Fibroblast of villous mesenchyme (primary cell): Measurements from ENCODE around the gene CTNNA3. TPM values are rescaled to one million over a fixed set of nuclear protein-coding genes. Genes with fewer than 3 reads are reported as not detected.

Source experiments
- DNase-seq: peaks from one replicate; pipeline ENCODE4 v3.0.0-alpha.2; 2010; ENCODE audit warnings: low read depth
- H3K4me3 ChIP-seq: 2 replicates; pipeline ENCODE4 v1.5.1; 2011; ENCODE audit warnings: low read depth, mild to moderate bottlenecking, low read length
- total RNA-seq: library from RNA; depleted of rRNA; stranded (reverse); fragments of >200 nt; gene quantifications from 2 replicates; pipeline ENCODE4 v1.2.3, GENCODE V29; 2012
- TF ChIP-seq, protein P1 (sequence below): IDR thresholded peaks from 2 replicates; pipeline ENCODE4 v1.5.1; 2012; ENCODE audit warnings: low read depth, mild to moderate bottlenecking, low read length; ENCODE audit not compliant: insufficient read depth

The CTNNA3 gene
- total RNA-seq, 1 donor, result not detected

DNA sequence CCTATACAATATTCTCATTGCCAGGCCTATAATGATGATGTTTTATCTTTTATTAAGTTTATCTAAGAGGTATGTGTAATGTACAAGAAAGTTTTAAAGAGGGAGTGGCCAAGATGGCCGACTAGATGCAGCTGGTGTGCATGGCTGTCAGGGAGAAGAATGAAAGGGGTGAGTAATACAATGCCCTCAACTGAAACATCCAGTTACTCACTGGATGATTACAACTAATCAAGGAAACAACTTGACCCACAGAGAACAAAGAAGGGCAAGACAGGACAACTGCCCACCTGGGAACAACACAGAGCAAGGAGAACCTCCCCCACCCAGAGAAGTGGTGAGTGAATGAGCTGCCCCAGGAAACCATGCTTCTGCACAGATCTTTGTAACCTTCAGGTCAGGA, 1650.1 kb downstream of the CTNNA3 start:
- TF ChIP-seq, protein P1, sequence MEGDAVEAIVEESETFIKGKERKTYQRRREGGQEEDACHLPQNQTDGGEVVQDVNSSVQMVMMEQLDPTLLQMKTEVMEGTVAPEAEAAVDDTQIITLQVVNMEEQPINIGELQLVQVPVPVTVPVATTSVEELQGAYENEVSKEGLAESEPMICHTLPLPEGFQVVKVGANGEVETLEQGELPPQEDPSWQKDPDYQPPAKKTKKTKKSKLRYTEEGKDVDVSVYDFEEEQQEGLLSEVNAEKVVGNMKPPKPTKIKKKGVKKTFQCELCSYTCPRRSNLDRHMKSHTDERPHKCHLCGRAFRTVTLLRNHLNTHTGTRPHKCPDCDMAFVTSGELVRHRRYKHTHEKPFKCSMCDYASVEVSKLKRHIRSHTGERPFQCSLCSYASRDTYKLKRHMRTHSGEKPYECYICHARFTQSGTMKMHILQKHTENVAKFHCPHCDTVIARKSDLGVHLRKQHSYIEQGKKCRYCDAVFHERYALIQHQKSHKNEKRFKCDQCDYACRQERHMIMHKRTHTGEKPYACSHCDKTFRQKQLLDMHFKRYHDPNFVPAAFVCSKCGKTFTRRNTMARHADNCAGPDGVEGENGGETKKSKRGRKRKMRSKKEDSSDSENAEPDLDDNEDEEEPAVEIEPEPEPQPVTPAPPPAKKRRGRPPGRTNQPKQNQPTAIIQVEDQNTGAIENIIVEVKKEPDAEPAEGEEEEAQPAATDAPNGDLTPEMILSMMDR, result no peak
- H3K4me3 ChIP-seq, result no peak overlapping the region
- no peak for DNase-seq

DNA sequence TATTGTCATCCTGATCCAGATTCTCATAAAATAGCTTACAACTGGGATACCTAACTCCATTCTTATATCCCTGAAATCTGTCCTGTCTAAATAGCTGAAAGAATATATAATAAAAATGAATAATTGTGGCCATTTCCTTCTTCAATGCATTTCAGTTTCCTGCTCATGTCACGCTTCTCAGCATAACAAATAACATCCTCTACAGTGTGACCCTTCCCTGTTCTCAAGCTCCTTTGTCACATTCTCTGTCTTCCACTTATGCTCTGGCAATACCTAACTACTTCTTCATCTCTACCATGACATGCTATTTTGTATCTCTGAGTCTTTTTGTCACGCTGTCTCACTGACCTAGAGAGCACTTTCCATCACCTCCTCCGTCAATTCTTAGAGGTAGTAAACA, 1654.2 kb downstream of the CTNNA3 start:
- H3K4me3 ChIP-seq, result no peak overlapping the region
- TF ChIP-seq, protein P1, result no peak
- DNase-seq, result no peak

DNA sequence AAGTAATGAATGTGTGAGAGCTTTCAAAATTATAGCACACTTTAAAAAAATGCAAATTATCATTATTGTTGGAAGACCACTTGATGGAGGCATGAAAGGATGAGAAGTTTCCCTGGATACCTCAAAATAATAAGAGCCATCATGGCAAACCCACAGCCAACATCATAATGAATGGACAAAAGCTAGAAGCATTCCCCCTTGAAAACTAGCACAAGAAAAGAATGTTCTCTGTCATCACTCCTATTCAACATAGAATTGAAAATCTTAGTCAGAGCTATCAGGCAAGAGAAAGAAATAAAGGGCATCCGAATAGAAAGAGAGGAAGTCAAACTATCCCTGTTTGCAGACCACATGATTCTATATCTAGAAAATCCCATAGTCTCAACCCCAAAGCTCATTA, 1657.4 kb downstream of the CTNNA3 start:
- H3K4me3 ChIP-seq, result no peak overlapping the region
- DNase-seq, result no peak

DNA sequence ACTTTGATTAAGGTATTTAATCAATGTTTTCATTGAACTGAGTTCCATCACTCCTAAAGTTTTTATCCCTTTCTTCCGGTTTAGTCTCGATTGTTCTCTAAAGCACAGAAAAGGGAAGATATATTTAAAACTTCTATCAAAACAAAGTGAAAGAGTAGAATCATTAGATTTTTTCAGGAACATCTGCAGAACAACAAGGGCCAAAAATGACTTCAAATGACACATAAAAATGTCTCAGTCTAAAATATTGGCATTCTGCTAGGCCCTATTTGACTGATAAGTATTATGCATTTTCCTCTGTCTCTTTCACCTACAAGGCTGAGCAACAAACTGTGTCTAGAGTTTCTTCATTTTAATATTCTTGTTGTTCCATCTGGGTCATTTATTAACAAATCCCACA, 1669.7 kb downstream of the CTNNA3 start:
- no peak overlapping the region for H3K4me3 ChIP-seq
- no peak for DNase-seq
- TF ChIP-seq, protein P1, result no peak

More for the DNA sequence above, 1657.4 kb downstream of the CTNNA3 start:
- TF ChIP-seq, protein P1, result no peak

DNA sequence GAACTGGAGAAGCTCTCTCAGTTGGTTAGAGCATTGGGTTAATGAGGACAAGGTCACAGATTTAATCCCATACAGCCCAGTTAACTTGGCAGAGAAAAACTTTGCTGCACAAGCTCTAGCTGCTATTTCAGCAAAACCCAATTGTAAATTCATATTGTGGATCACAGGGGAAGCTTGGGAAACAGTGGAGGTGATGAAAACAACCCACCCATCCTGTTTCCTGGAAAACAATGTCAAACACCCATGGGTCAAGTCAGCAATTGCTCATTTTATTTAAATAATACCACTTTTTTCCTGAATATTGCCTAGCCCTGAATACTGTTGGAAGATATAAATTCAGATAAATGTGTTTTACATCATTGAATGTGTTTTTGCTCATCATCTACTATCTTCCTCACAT, 1670.8 kb downstream of the CTNNA3 start:
- no peak overlapping the region for H3K4me3 ChIP-seq
- DNase-seq, result no peak
- TF ChIP-seq, protein P1, result no peak

DNA sequence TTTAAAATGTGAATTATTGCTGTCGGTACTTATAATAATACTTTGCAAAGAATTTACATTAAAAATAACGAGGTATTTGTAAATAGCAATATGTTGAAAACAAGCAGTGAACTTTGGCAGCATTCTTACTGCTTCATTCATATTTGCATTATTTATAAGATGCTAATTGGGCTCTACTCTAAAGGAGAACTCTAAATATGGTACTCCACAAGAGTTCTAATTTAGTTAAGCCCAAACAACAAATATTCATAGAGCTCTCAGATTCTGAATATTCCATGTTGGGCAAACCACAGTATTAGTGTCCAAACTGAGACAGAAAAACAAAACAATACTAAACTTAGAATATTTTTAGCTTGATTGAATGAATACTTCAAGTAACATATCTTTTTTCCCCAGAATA, 1674.6 kb downstream of the CTNNA3 start:
- TF ChIP-seq, protein P1, result no peak
- no peak for DNase-seq
- no peak overlapping the region for H3K4me3 ChIP-seq

DNA sequence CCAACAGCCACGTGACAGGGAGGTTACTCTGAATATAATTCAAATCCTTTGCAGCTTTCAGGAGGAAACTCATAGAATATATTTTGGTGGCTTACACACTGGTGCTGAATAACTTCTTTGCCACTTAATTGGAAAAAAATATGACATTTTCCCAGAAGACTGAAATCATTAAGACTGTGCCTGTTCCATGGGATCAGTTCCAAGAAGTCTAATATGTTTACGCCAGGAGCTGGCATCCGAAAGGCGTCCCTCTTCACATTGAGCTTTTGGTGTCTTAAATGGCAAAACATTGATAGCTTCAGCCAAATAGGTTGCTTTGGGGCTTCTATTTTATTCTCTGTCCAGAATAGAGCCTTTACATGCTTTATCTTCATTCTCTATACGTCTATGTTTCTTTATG, 1687.8 kb downstream of the CTNNA3 start:
- TF ChIP-seq, protein P1, result no peak
- no peak for DNase-seq
- H3K4me3 ChIP-seq, result no peak overlapping the region
